CD4-positive, alpha-beta T cell (primary cell): Measurements from ENCODE around the gene DHRS3. TPM values are rescaled to one million over a fixed set of nuclear protein-coding genes. Genes with fewer than 3 reads are reported as not detected.

Experiments
- ATAC-seq: fragments of 200-7000 bp; cut with Tn5 transposase; one replicate; pipeline ENCODE4 v1.10.0; 2022; ENCODE audit warnings: mild to moderate bottlenecking; ENCODE audit not compliant: poor library complexity
- CTCF ChIA-PET: fragments of 350-600 bp; sonication (Branson Sonifier 250); formaldehyde crosslinking; loops from one replicate; lab custom pipeline; 2021; ENCODE audit warnings: antibody characterized with exemption, inconsistent platforms; lab: Charles Lee
- POLR2A ChIA-PET: fragments of 350-600 bp; sonication (Branson Sonifier 250); formaldehyde crosslinking; loops from one replicate; lab custom pipeline; 2021; ENCODE audit warnings: antibody characterized with exemption, inconsistent platforms; lab: Charles Lee
- DNase-seq, 14 experiments: peaks; one replicate each; pipeline ENCODE4 v3.0.0-alpha.2; 2013 to 2020; ENCODE audit warnings: mixed read lengths in 2 of 14
- H3K27ac ChIP-seq, 2 donors: one replicate each; pipeline versions ENCODE4 v1.5.1 to v1.7.0; 2013; ENCODE audit warnings: low read length in 2 of 2, low read depth in 1 of 2, mild to moderate bottlenecking in 1 of 2
- H3K27me3 ChIP-seq, 2 experiments: 1 replicate in 1 of 2; 2 replicates in 1 of 2; pipeline versions ENCODE4 v1.6.1 to v1.7.0; 2013; ENCODE audit warnings: low read length in 2 of 2, control low read depth in 1 of 2, mild to moderate bottlenecking in 1 of 2, moderate library complexity in 1 of 2; ENCODE audit not compliant: insufficient read depth in 2 of 2, control insufficient read depth in 1 of 2
- H3K36me3 ChIP-seq: one replicate; pipeline ENCODE4 v1.6.1; 2013; ENCODE audit warnings: low read length, control low read depth; ENCODE audit not compliant: insufficient read depth
- H3K4me1 ChIP-seq: one replicate; pipeline ENCODE4 v1.6.1; 2013; ENCODE audit warnings: low read length, control low read depth; ENCODE audit not compliant: insufficient read depth
- H3K4me3 ChIP-seq: one replicate; pipeline ENCODE4 v1.5.1; 2013; ENCODE audit warnings: mild to moderate bottlenecking, low read length, moderate library complexity
- H3K9me3 ChIP-seq, 2 experiments: 1 replicate in 1 of 2; 2 replicates in 1 of 2; pipeline versions ENCODE4 v1.6.1 to v1.7.0; 2013; ENCODE audit warnings: low read length in 2 of 2, mild to moderate bottlenecking in 2 of 2, control low read depth in 1 of 2, moderate library complexity in 1 of 2; ENCODE audit not compliant: control insufficient read depth in 1 of 2, insufficient read depth in 1 of 2
- H3K27ac Mint-ChIP-seq: one replicate; pipeline ENCODE4 v1.8.0; 2020; ENCODE audit warnings: mixed read lengths
- H3K27me3 Mint-ChIP-seq: one replicate; pipeline ENCODE4 v1.8.0; 2021; ENCODE audit warnings: mixed read lengths
- H3K36me3 Mint-ChIP-seq: one replicate; pipeline ENCODE4 v1.8.0; 2021; ENCODE audit warnings: low read depth, mixed read lengths
- H3K4me1 Mint-ChIP-seq: one replicate; pipeline ENCODE4 v1.8.0; 2021; ENCODE audit warnings: low read depth, mixed read lengths
- H3K4me3 Mint-ChIP-seq: one replicate; pipeline ENCODE4 v1.8.0; 2020; ENCODE audit warnings: mild to moderate bottlenecking, mixed read lengths
- H3K9me3 Mint-ChIP-seq: one replicate; pipeline ENCODE4 v1.8.0; 2020; ENCODE audit warnings: mixed read lengths
- CTCF ChIP-seq: fragments of 200-600 bp; IDR thresholded peaks from one replicate; pipeline ENCODE4 v1.8.0; 2022; ENCODE audit warnings: antibody characterized with exemption, mild to moderate bottlenecking
- intact Hi-C, 2 experiments: fragments of 100-400 bp; cut with DNase I in 1 of 2; cut with micrococcal nuclease in 1 of 2; formaldehyde crosslinking; loops; one replicate each; pipeline versions ENCODE4 v1.15.1 to v1.9.0; 2023 to 2025; cut with DNase I, micrococcal nuclease
- total RNA-seq, 174 experiments: library from RNA in 2 of 174; stranded (reverse) in 2 of 174; gene quantifications; one replicate each; pipeline ENCODE4 v1.2.3 and lab custom pipeline; 2021 to 2026

The DHRS3 gene
- total RNA-seq, 2 experiments from 2014 or later: 102 to 108 TPM

- CTCF ChIA-PET: interaction anchor here (0.5 kb wide), 1 partner anchor 60 kb away, joined by 3 read pairs; no protein-coding TSS in a partner anchor
- ATAC-seq: no peak
- intact Hi-C loops: no loop called here
- H3K36me3 ChIP-seq: no peaks in the 10 kb centered on the region
- no peak overlapping the region for H3K4me3 ChIP-seq
- no peak overlapping the region for H3K27ac ChIP-seq
- H3K4me1 ChIP-seq: no peaks in the 10 kb centered on the region
- Mint-ChIP-seq H3K27ac (no peak overlapping the region), H3K36me3 (no peaks in the 10 kb centered on the region), H3K4me3 (no peak overlapping the region), H3K27me3 (no peaks in the 10 kb centered on the region), H3K4me1 (no peaks in the 10 kb centered on the region), H3K9me3 (no peaks in the 10 kb centered on the region)
- POLR2A ChIA-PET: no interaction called here
- TF ChIP-seq CTCF: no peak
- no peak for DNase-seq
- no peaks in the 10 kb centered on the region for H3K9me3 ChIP-seq
- no peaks in the 10 kb centered on the region for H3K27me3 ChIP-seq
These were observed 69.6 kb downstream of the DHRS3 start for GRCh38 chr1:12548279-12548972.

- CTCF ChIA-PET: no interaction called here
- no peak overlapping the region for H3K4me3 Mint-ChIP-seq
- Histone ChIP-seq H3K4me1 (no peaks in the 10 kb centered on the region), H3K36me3 (no peaks in the 10 kb centered on the region), H3K27ac (no peak overlapping the region), H3K27me3 (no peaks in the 10 kb centered on the region), H3K4me3 (no peak overlapping the region), H3K9me3 (no peaks in the 10 kb centered on the region)
- no peaks in the 10 kb centered on the region for H3K4me1 Mint-ChIP-seq
- H3K27ac Mint-ChIP-seq: no peak overlapping the region
- ATAC-seq: no peak
- POLR2A ChIA-PET: no interaction called here
- no peaks in the 10 kb centered on the region for H3K27me3 Mint-ChIP-seq
- no peaks in the 10 kb centered on the region for H3K36me3 Mint-ChIP-seq
- DNase-seq: no peak
- no peak for TF ChIP-seq CTCF
- no peaks in the 10 kb centered on the region for H3K9me3 Mint-ChIP-seq
- intact Hi-C loops: no loop called here
These were observed 70.3 kb downstream of the DHRS3 start for GRCh38 chr1:12547586-12548225.

- Mint-ChIP-seq H3K36me3 (no peaks in the 10 kb centered on the region), H3K27me3 (no peaks in the 10 kb centered on the region), H3K4me3 (no peak overlapping the region), H3K4me1 (peaks cover 5% of the 10 kb centered on the region), H3K27ac (no peak overlapping the region), H3K9me3 (no peaks in the 10 kb centered on the region)
- no peak for TF ChIP-seq CTCF
- Histone ChIP-seq H3K27me3 (no peaks in the 10 kb centered on the region), H3K27ac (no peak overlapping the region), H3K36me3 (no peaks in the 10 kb centered on the region), H3K4me1 (no peaks in the 10 kb centered on the region), H3K4me3 (no peak overlapping the region), H3K9me3 (no peaks in the 10 kb centered on the region)
- ATAC-seq (no peak), DNase-seq (no peak)
- intact Hi-C loops: no loop called here
- POLR2A ChIA-PET: no interaction called here
- CTCF ChIA-PET: no interaction called here
These were observed 71.0 kb downstream of the DHRS3 start for GRCh38 chr1:12546771-12547585.
